GM12892 (cell line): Measurements from ENCODE around the gene GMPS.

ENCODE experiments used
- POLR2A ChIP-seq: IDR thresholded peaks from 2 replicates; pipeline ENCODE4 v1.6.1; 2011; ENCODE audit warnings: low read depth, low read length, control low read depth
- TAF1 ChIP-seq: IDR thresholded peaks from 2 replicates; pipeline ENCODE4 v1.6.1; 2011; ENCODE audit warnings: low read depth, mild to moderate bottlenecking, control low read depth, low read length, borderline replicate concordance

GRCh38 chr3:155912579-155913190 is 42.2 kb downstream of the GMPS start:
- no peak for TF ChIP-seq POLR2A
- no peak for TF ChIP-seq TAF1
